Measurements from ENCODE around the gene TEFM.

Gene TEFM

GRCh38 chr17:30952638-30953393 is 46.8 kb upstream of the TEFM start:
- no peak overlapping the region for H3K4me3 ChIP-seq (ENCODE audit: low read length, poor library complexity, severe bottlenecking)
- H3K9ac ChIP-seq (ENCODE audit: low read depth, low read length, poor library complexity, severe bottlenecking), result no peak overlapping the region
- H3K4me1 ChIP-seq (ENCODE audit: insufficient read depth, low read length, poor library complexity, severe bottlenecking), result no peaks in the 10 kb centered on the region
- no peaks in the 10 kb centered on the region for H3F3A ChIP-seq (ENCODE audit: low read depth)
- H3K9me2 ChIP-seq (replicated peaks; ENCODE audit: low read depth, low read length), result no peaks in the 10 kb centered on the region
- no peaks in the 10 kb centered on the region for H3K9me3 ChIP-seq (ENCODE audit: insufficient read depth, low read depth, low read length)
- no peak overlapping the region for H3K4me2 ChIP-seq (ENCODE audit: low read depth, low read length, poor library complexity, severe bottlenecking)
- no peaks in the 10 kb centered on the region for H3K79me2 ChIP-seq (ENCODE audit: insufficient read depth, low read length)
- no peak overlapping the region for H2AFZ ChIP-seq (ENCODE audit: low read length)
- H3K36me3 ChIP-seq (ENCODE audit: insufficient read depth, low read length), result no peaks in the 10 kb centered on the region
- no peaks in the 10 kb centered on the region for H3K27me3 ChIP-seq (ENCODE audit: insufficient read depth, low read length, poor library complexity, severe bottlenecking)
- TF ChIP-seq CTCF (conservative IDR thresholded peaks at IDR 0.05; ENCODE audit: low read length) (no peak), EZH2phosphoT487 (IDR thresholded peaks at IDR 0.05; ENCODE audit: borderline replicate concordance) (no peak)
- H4K20me1 ChIP-seq (ENCODE audit: insufficient read depth, low read length, poor library complexity, severe bottlenecking), result no peaks in the 10 kb centered on the region

GRCh38 chr17:30950669-30951399 is 44.8 kb upstream of the TEFM start:
- Histone ChIP-seq H2AFZ (ENCODE audit: low read length) (no peak overlapping the region), H4K20me1 (ENCODE audit: insufficient read depth, low read length, poor library complexity, severe bottlenecking) (no peaks in the 10 kb centered on the region), H3K4me1 (ENCODE audit: insufficient read depth, low read length, poor library complexity, severe bottlenecking) (no peaks in the 10 kb centered on the region), H3K9me3 (ENCODE audit: insufficient read depth, low read depth, low read length) (no peaks in the 10 kb centered on the region), H3F3A (ENCODE audit: low read depth) (no peaks in the 10 kb centered on the region), H3K36me3 (ENCODE audit: insufficient read depth, low read length) (no peaks in the 10 kb centered on the region), H3K79me2 (ENCODE audit: insufficient read depth, low read length) (no peaks in the 10 kb centered on the region), H3K4me2 (ENCODE audit: low read depth, low read length, poor library complexity, severe bottlenecking) (no peak overlapping the region), H3K27me3 (ENCODE audit: insufficient read depth, low read length, poor library complexity, severe bottlenecking) (no peaks in the 10 kb centered on the region), H3K9me2 (replicated peaks; ENCODE audit: low read depth, low read length) (no peaks in the 10 kb centered on the region), H3K9ac (ENCODE audit: low read depth, low read length, poor library complexity, severe bottlenecking) (no peak overlapping the region), H3K4me3 (ENCODE audit: low read length, poor library complexity, severe bottlenecking) (no peak overlapping the region)
- TF ChIP-seq CTCF (conservative IDR thresholded peaks at IDR 0.05; ENCODE audit: low read length), result no peak
- TF ChIP-seq EZH2phosphoT487 (IDR thresholded peaks at IDR 0.05; ENCODE audit: borderline replicate concordance), result no peak

- Histone ChIP-seq H4K20me1 (ENCODE audit: insufficient read depth, low read length, poor library complexity, severe bottlenecking) (no peaks in the 10 kb centered on the region), H3K4me3 (ENCODE audit: low read length, poor library complexity, severe bottlenecking) (no peak overlapping the region), H3K9ac (ENCODE audit: low read depth, low read length, poor library complexity, severe bottlenecking) (no peak overlapping the region), H3K27me3 (ENCODE audit: insufficient read depth, low read length, poor library complexity, severe bottlenecking) (no peaks in the 10 kb centered on the region), H3K4me1 (ENCODE audit: insufficient read depth, low read length, poor library complexity, severe bottlenecking) (no peaks in the 10 kb centered on the region), H3K4me2 (ENCODE audit: low read depth, low read length, poor library complexity, severe bottlenecking) (no peak overlapping the region), H3K9me3 (ENCODE audit: insufficient read depth, low read depth, low read length) (no peaks in the 10 kb centered on the region), H3F3A (ENCODE audit: low read depth) (no peaks in the 10 kb centered on the region), H2AFZ (ENCODE audit: low read length) (no peak overlapping the region), H3K36me3 (ENCODE audit: insufficient read depth, low read length) (no peaks in the 10 kb centered on the region), H3K9me2 (replicated peaks; ENCODE audit: low read depth, low read length) (no peaks in the 10 kb centered on the region), H3K79me2 (ENCODE audit: insufficient read depth, low read length) (no peaks in the 10 kb centered on the region)
- no peak for TF ChIP-seq EZH2phosphoT487 (IDR thresholded peaks at IDR 0.05; ENCODE audit: borderline replicate concordance)
- TF ChIP-seq CTCF (conservative IDR thresholded peaks at IDR 0.05; ENCODE audit: low read length), result no peak
Measured at GRCh38 chr17:30950189-30950588, 44.2 kb upstream of the TEFM start.

Data from Loucy (cell line).